Left lung (tissue), 10 donors: ENCODE measurements around the gene NCOA1. TPM values are rescaled to one million over a fixed set of nuclear protein-coding genes. Genes with fewer than 3 reads are reported as not detected.

Experiments
- ATAC-seq: fragments of 200-7000 bp; cut with Tn5 transposase; one replicate; pipeline ENCODE4 v1.9.1; 2020; ENCODE audit warnings: moderate library complexity
- DNase-seq, 4 donors: peaks; one replicate each; pipeline ENCODE4 v3.0.0-alpha.2; 2013 to 2020
- H3K27ac ChIP-seq, 2 donors: fragments of 200-600 bp; sonication (generic) in 1 of 2; one replicate each; pipeline versions ENCODE4 v1.5.0 to v1.8.0; 2020 to 2021
- H3K27me3 ChIP-seq, 2 donors: fragments of 200-600 bp; sonication (generic) in 1 of 2; one replicate each; pipeline versions ENCODE4 v1.5.0 to v1.8.0; 2020 to 2021
- H3K36me3 ChIP-seq, 2 donors: fragments of 200-600 bp; sonication (generic) in 1 of 2; one replicate each; pipeline versions ENCODE4 v1.5.0 to v1.8.0; 2020 to 2021
- H3K4me1 ChIP-seq, 2 donors: fragments of 200-600 bp; one replicate each; pipeline ENCODE4 v1.8.0; 2021
- H3K4me3 ChIP-seq, 2 donors: fragments of 200-600 bp; sonication (generic) in 1 of 2; one replicate each; pipeline versions ENCODE4 v1.5.0 to v1.8.0; 2020 to 2021; ENCODE audit warnings: mild to moderate bottlenecking in 1 of 2
- H3K9me3 ChIP-seq, 2 donors: fragments of 200-600 bp; sonication (generic) in 1 of 2; one replicate each; pipeline versions ENCODE4 v1.5.0 to v1.8.0; 2020 to 2021
- intact Hi-C, 2 donors: fragments of 100-400 bp; cut with DNase I; formaldehyde crosslinking; loops; one replicate each; pipeline versions ENCODE4 v1.11.2 to v1.14.2; 2022
- polyA plus RNA-seq, 6 donors: library from polyadenylated mRNA; unstranded; fragments of 120-200 nt; gene quantifications; one replicate each; pipeline ENCODE4 v1.2.1, GENCODE V29; 2013; ENCODE audit not compliant: insufficient read length in 6 of 6
- total RNA-seq, 2 donors: library from RNA; stranded (reverse); fragmentation: NEBNext Ultra II Directional; extraction: Animal tissue kit (Norgen Biotek cat#: 25700); gene quantifications; one replicate each; pipeline ENCODE4 v1.2.1, GENCODE V29; 2021
- TF ChIP-seq, protein P1 (sequence below), 2 donors: fragments of 200-600 bp; sonication (generic) in 1 of 2; IDR thresholded peaks; one replicate each; pipeline versions ENCODE4 v1.5.0 to v1.8.0; 2021; ENCODE audit warnings: antibody characterized with exemption in 2 of 2
- donor health status: DM: no; HTN: yes; CAD: no.
- donor health status: DM: no; HTN: no; CAD: no.

Gene NCOA1
- total and polyA plus RNA-seq, 8 donors: 32.6 to 65.3 (median 59.7) TPM

- TF ChIP-seq, protein P1, sequence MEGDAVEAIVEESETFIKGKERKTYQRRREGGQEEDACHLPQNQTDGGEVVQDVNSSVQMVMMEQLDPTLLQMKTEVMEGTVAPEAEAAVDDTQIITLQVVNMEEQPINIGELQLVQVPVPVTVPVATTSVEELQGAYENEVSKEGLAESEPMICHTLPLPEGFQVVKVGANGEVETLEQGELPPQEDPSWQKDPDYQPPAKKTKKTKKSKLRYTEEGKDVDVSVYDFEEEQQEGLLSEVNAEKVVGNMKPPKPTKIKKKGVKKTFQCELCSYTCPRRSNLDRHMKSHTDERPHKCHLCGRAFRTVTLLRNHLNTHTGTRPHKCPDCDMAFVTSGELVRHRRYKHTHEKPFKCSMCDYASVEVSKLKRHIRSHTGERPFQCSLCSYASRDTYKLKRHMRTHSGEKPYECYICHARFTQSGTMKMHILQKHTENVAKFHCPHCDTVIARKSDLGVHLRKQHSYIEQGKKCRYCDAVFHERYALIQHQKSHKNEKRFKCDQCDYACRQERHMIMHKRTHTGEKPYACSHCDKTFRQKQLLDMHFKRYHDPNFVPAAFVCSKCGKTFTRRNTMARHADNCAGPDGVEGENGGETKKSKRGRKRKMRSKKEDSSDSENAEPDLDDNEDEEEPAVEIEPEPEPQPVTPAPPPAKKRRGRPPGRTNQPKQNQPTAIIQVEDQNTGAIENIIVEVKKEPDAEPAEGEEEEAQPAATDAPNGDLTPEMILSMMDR (IDR thresholded peaks at IDR 0.05): no peak
- Histone ChIP-seq H3K27ac (no peak overlapping the region), H3K9me3 (no peaks in the 10 kb centered on the region), H3K27me3 (no peaks in the 10 kb centered on the region), H3K4me3 (no peak overlapping the region), H3K36me3 (peaks cover 0 to 28% of the 10 kb centered on the region in 2 donors), H3K4me1 (no peaks in the 10 kb centered on the region)
- no peak for ATAC-seq
- intact Hi-C loops: no loop called here
- DNase-seq: no peak
Measured at GRCh38 chr2:24771061-24771460, 280.0 kb downstream of the NCOA1 start.

DNA sequence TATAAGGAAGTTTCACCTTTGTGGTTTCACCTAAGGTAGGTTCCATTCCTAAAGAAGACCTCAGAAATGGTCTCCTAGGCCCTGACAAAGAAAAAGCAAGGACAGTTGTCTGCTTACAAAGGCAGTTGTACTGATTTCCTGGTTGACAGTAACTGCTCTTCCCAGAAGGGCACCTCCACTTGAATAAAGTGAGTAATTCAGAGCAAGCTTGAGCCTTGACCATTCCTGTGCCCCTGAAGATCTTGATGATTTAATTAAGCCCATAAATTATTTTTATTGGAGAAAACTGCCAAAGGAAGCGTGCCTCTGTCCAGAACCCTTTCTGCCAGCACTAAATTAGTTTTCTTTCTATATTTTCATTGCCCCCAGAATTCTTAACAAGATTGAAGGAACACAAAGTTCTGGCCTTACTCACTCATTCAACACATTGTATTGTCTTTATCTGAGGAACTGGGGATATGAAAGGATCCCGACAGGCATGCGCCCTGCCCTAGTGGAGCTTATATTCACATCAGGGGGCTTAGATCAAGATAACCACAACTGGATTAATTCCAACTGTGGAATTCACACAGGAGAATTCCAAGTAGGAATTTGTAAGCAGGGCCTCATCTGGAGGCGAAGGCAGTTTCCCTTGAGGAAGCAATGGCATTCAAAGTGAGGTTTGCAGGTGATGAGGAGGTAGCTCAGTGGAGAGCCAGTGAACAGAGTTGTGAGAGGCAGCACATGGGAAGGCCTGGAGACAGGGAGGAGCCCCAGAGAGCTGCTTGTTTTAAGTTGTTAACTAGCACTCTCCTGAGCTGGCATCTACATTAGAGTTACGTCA, 280.9 kb downstream of the NCOA1 start:
- TF ChIP-seq, protein P1 (IDR thresholded peaks at IDR 0.05): no peak
- intact Hi-C loops: no loop called here
- H3K36me3 ChIP-seq: peaks cover 0 to 28% of the 10 kb centered on the region in 2 donors
- H3K27me3 ChIP-seq: no peaks in the 10 kb centered on the region
- H3K9me3 ChIP-seq: no peaks in the 10 kb centered on the region
- no peak overlapping the region for H3K27ac ChIP-seq
- DNase-seq (peak in 1 of 4 donors; percentile 71), ATAC-seq (peak; percentile 95)
- H3K4me3 ChIP-seq: no peak overlapping the region
- H3K4me1 ChIP-seq: no peaks in the 10 kb centered on the region

DNA sequence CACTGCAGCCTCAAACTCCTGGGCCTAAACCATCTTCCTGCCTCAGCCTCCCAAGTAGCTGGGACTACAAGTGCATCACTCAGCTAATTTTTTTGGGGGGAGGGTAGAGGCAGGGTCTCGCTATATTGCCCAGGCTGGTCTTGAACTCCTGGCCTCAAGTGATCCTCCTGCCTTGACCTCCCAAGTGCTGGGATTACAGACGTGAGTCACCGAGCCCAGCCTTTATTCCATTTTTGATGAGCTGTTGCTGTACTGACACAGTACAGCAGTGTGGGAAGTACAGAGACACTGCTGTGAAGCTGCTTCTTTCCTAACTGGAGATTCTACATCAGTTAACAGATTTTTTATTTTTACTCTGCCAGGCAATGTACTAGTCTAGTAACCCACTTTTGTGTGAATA, 283.3 kb downstream of the NCOA1 start:
- H3K4me1 ChIP-seq: peaks cover 0 to 7% of the 10 kb centered on the region in 2 donors
- peaks cover 0 to 14% of the 10 kb centered on the region in 2 donors for H3K36me3 ChIP-seq
- H3K4me3 ChIP-seq: no peak overlapping the region
- intact Hi-C loops: no loop called here
- no peak overlapping the region for H3K27ac ChIP-seq
- DNase-seq: no peak
- ATAC-seq: no peak
- H3K27me3 ChIP-seq: no peaks in the 10 kb centered on the region
- TF ChIP-seq, protein P1 (IDR thresholded peaks at IDR 0.05): no peak
- no peaks in the 10 kb centered on the region for H3K9me3 ChIP-seq

DNA sequence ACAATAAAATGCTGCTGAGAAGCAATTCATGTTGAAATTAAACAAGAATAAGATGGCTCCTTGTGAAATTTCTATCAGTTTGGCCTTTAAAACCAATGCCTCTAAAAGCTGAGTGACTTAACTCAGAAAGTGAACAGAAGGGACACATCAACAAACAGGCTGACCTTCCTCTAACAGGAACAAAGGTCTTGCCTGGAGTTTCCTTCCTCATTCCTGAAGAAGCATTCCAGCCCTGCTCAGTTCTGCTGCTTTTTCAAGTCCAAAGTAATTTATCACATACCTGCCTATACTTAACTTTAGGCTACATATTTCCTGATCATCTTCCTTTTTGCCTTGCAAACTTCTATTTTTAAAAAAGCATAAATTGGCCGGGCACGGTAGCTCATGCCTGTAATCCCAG, 288.1 kb downstream of the NCOA1 start:
- Histone ChIP-seq H3K36me3 (no peaks in the 10 kb centered on the region), H3K27me3 (no peaks in the 10 kb centered on the region), H3K27ac (no peak overlapping the region), H3K4me3 (no peak overlapping the region), H3K9me3 (no peaks in the 10 kb centered on the region), H3K4me1 (peaks cover 0 to 10% of the 10 kb centered on the region in 2 donors)
- DNase-seq: no peak
- TF ChIP-seq, protein P1 (IDR thresholded peaks at IDR 0.05): no peak
- ATAC-seq: peak; percentile 88
- intact Hi-C loops: no loop called here

DNA sequence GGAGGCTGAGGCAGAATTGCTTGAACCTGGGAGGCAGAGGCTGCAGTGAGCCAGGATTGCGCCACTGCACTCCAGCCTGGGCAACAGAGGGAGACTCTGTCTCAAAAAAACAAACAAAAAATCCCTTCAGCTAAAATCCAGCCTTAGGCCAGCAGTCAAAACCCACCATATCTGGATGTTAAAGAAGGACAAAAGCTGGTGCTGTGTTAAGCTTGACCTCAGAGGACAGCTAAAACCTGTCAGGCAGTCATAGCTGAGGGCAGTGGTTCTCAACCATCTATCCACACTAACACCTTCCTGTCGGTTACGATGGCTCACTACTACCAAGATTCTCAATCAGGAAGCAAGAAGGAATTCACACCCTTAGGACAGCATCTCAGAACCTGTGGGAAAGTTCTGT, 292.6 kb downstream of the NCOA1 start:
- intact Hi-C loops: no loop called here
- Histone ChIP-seq H3K9me3 (no peaks in the 10 kb centered on the region), H3K4me3 (no peak overlapping the region), H3K4me1 (peaks cover 0 to 17% of the 10 kb centered on the region in 2 donors), H3K27me3 (no peaks in the 10 kb centered on the region), H3K36me3 (no peaks in the 10 kb centered on the region), H3K27ac (no peak overlapping the region)
- TF ChIP-seq, protein P1 (IDR thresholded peaks at IDR 0.05): no peak
- DNase-seq (no peak), ATAC-seq (no peak)
